GM12892 (cell line): ENCODE measurements around the gene ISLR2.

Source experiments
- POLR2A ChIP-seq: IDR thresholded peaks from 2 replicates; pipeline ENCODE4 v1.6.1; 2011; ENCODE audit warnings: low read depth, low read length, control low read depth
- POLR2AphosphoS5 ChIP-seq: IDR thresholded peaks from 2 replicates; pipeline ENCODE4 v1.6.1; 2011; ENCODE audit warnings: low read depth, low read length, control low read depth

DNA sequence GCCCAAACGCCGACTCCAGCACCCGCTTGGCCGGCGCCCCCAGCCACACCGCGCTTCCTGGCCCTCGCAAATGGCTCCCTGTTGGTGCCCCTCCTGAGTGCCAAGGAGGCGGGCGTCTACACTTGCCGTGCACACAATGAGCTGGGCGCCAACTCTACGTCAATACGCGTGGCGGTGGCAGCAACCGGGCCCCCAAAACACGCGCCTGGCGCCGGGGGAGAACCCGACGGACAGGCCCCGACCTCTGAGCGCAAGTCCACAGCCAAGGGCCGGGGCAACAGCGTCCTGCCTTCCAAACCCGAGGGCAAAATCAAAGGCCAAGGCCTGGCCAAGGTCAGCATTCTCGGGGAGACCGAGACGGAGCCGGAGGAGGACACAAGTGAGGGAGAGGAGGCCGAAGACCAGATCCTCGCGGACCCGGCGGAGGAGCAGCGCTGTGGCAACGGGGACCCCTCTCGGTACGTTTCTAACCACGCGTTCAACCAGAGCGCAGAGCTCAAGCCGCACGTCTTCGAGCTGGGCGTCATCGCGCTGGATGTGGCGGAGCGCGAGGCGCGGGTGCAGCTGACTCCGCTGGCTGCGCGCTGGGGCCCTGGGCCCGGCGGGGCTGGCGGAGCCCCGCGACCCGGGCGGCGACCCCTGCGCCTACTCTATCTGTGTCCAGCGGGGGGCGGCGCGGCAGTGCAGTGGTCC is 3.5 kb downstream of the ISLR2 start:
- TF ChIP-seq POLR2A (no peak), POLR2AphosphoS5 (no peak)
